H54 (cell line): ENCODE measurements around the gene EEF1E1.

ENCODE experiments used
- DNase-seq: peaks from one replicate; pipeline ENCODE4 v3.0.0; 2011; ENCODE audit warnings: low spot score, mixed read lengths; ENCODE audit not compliant: insufficient read length
- FAIRE-seq: peaks from 3 replicates; lab custom pipeline; 2011; peaks lifted over from hg19 to GRCh38; lab: Jason Lieb, UNC
- POLR2A ChIP-seq: IDR thresholded peaks from 2 replicates; pipeline ENCODE4 v1.6.1; 2011; ENCODE audit warnings: low read depth, mild to moderate bottlenecking, low read length

The EEF1E1 gene

DNA sequence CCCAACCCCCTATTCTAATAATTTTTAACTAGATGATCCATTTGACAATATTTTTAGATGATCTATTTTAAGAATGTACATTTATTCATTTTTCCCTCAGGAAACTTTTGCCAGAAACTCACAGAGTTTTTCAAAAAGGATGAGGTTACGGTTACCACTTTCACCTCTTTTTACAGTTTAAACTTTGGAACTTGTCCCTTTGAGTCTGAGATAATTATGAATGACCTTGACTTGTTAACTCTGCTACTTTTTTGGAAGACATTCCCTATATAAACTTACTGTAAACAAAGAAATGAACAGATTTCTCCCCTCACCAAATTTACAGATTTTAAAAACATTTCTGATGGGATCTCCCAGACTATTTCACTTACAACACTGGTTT lies 19.8 kb downstream of the EEF1E1 start:
- no peak for TF ChIP-seq POLR2A
- no peak for DNase-seq
- FAIRE-seq: no peak

DNA sequence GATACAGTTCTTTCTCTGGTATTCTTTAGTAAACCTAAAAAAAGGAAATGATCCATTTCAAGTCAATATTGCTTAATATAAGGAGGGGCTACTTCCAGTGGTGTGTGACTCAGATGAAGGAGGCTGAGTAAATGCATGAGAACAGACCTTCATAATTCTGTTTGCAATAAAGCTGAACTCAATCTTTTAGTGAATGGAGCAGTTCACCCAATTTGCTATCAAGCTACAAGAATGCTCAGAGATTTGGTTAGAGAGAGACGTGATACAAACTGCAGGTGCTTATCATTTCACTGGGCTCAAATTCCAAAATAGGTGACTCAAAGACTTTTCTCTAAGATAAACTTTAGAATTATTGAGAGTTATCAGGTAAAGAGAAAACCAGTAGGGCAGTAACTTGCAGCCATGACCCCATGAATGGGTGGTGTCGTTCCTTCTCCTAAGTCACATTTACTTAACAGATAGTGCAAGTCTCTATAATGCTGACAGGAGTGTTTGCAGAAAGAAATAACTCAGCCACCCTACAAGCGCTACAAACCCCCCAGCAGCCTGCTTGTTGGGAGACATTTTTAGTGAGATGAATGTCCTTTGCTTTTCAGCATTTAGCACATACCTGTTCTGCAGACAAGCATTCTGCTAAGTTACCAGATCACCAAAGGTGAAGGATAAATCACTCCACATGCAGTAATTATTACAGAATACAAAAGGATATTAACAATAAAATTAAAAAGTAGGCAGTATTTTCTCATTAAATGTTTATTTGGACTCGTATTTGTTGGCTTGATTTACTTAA lies 21.8 kb downstream of the EEF1E1 start:
- TF ChIP-seq POLR2A: no peak
- FAIRE-seq (peak; percentile 83), DNase-seq (no peak)

GRCh38 chr6:8079126-8079525 lies 23.2 kb downstream of the EEF1E1 start:
- TF ChIP-seq POLR2A: no peak
- no peak for FAIRE-seq

DNA sequence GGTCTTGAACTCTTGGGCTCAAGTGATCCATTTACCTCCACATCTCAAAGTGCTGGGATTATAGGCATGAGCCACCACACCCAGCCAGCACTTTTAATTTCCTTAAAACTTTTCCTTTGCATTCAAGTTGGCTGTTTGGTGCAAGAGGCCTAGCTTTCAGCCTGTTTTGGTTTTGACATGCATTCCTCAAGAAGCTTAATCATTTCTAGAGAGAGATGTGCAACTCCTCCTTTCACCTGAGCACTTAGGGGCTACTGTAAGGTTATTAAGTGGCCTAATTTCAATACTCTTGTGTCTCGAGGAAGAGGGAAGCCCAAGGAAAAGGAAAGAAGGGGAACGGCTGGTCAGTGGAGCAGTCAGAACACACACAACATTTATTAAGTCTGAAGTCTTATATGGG lies 24.4 kb downstream of the EEF1E1 start:
- no peak for FAIRE-seq
- no peak for DNase-seq
- no peak for TF ChIP-seq POLR2A

More at GRCh38 chr6:8079126-8079525, 23.2 kb downstream of the EEF1E1 start:
- no peak for DNase-seq

GRCh38 chr6:8075704-8076103 lies 26.6 kb downstream of the EEF1E1 start:
- DNase-seq: no peak
- no peak for TF ChIP-seq POLR2A
- FAIRE-seq: no peak

DNA sequence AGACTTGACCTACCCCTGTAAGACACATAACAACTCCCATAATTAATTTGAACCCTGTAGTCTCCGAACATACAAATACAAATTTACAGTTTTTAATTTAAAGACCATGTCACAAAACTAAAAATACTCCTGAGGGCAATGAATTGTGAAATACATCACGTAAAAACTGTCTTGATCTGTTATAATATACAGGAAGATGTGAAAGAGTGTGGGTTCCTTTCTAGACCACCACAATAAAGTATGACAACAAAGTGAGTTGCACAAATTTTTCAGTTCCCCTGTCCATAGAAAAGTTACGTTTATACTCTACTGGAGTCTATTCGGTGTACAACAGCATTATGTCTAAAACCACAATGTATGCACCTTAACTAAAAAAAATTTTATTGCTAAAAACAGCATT lies 27.2 kb downstream of the EEF1E1 start:
- FAIRE-seq: no peak
- no peak for DNase-seq
- TF ChIP-seq POLR2A: no peak

DNA sequence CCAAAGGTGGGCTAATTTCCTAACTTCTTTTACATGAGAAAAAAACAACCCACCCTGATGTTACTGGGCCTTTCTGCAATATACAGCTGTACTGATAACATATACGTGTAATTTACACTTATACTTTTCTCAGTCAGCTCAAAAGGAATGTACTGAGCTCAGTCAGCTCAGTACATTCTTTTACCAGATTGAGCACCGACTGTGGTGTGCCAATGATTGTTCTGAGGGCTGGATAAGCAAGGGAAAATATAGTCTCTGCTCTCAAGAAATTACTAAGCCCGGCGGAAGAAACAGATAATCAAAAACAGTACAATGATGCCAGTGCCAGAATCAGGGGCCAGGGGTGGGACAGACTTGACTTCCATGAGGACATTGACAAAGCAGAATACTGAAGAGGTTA lies 28.1 kb downstream of the EEF1E1 start:
- no peak for FAIRE-seq
- DNase-seq: no peak

GRCh38 chr6:8073758-8074157 lies 28.6 kb downstream of the EEF1E1 start:
- no peak for FAIRE-seq
- no peak for DNase-seq
- no peak for TF ChIP-seq POLR2A

More for the DNA sequence above, 28.1 kb downstream of the EEF1E1 start:
- TF ChIP-seq POLR2A: no peak

DNA sequence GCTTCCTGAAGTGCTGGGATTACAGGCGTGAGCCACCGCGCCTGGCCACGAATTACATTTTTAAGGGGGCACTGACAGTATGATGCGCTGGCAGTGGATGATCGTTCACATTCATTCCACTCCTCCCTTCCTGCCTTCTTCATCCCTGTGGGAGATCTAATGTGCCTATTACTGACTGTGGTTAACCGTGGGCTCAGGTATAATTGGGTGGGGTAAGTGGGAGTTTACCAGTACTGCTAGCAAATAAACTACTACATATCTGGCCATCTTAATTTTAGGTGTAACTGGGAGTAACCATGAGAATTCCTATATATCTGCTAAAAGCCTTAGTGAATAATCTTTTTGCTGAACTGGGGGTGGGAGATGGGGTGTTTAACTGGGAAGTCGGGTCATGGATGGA lies 31.6 kb downstream of the EEF1E1 start:
- no peak for TF ChIP-seq POLR2A
- FAIRE-seq (no peak), DNase-seq (no peak)

DNA sequence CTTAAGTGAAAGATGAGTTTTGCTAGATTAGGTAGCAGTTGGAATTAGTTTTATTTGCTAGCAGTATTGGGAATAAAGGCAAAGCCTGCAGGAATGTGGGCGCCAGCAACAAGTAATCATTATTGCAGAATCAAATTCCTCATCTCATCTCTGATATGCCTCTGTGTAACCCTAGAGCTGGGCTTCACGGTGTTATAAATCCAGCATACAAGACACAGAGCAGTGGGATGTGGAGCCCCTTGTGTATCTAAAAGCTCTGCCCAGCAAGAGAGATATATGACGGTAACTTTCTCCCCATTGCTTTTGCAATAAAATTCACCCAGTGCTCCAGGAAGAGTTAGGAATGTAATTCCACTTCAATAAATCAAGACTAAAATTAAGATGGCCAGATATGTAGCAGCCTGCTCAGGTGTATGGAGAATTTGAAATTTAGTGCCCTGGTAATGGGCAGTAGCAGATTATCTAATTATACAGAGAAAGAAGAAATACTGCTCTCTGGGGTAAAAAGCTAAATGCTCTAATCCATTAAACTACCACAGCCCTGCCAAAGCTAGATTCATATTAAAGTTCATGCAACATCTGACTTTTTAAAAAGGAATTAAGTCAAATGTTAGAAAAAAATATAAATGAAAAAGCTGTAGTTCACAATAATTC lies 32.6 kb downstream of the EEF1E1 start:
- FAIRE-seq (no peak), DNase-seq (no peak)

GRCh38 chr6:8069151-8069550 lies 33.2 kb downstream of the EEF1E1 start:
- no peak for FAIRE-seq
- no peak for TF ChIP-seq POLR2A
- DNase-seq: no peak

More for the DNA sequence above, 32.6 kb downstream of the EEF1E1 start:
- no peak for TF ChIP-seq POLR2A

DNA sequence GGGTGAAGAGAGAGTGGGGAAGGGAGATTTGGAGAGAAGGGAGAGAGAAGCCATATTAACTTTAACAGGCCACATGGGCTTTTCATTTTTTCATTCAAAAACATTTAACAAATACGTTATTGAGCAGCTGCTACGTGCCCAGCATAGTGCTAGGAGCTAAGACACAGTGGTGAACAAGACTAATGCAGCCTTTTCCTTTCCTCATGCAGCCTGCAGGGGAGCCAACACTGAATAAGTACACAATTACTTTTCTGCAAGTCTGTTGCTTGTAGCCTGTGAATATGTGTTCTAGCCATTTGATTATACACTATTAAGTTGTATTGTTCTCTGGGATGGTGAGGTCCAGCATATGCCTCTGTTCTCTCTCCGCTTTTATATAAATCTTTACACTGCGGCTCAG lies 36.2 kb downstream of the EEF1E1 start:
- no peak for DNase-seq
- no peak for FAIRE-seq
- TF ChIP-seq POLR2A: no peak

GRCh38 chr6:8065519-8065911 lies 36.8 kb downstream of the EEF1E1 start:
- FAIRE-seq (no peak), DNase-seq (no peak)
- TF ChIP-seq POLR2A: no peak

GRCh38 chr6:8064638-8065518 lies 37.5 kb downstream of the EEF1E1 start:
- no peak for FAIRE-seq
- no peak for DNase-seq
- TF ChIP-seq POLR2A: no peak
